Dedifferentiated amniotic fluid mesenchymal stem cell (primary cell): ENCODE results near the gene SULF2.

ENCODE experiments used
- DNase-seq: peaks from one replicate; pipeline ENCODE4 v3.0.0-alpha.2; 2016; ENCODE audit errors: extremely low spot score

The SULF2 gene

GRCh38 chr20:47669152-47669425 is 116.2 kb downstream of the SULF2 start:
- DNase-seq = no peak

GRCh38 chr20:47668313-47669151 is 116.7 kb downstream of the SULF2 start:
- no peak for DNase-seq

GRCh38 chr20:47667531-47668312 is 117.6 kb downstream of the SULF2 start:
- DNase-seq = no peak

GRCh38 chr20:47667086-47667485 is 118.2 kb downstream of the SULF2 start:
- DNase-seq = no peak

GRCh38 chr20:47666304-47666703 is 119.0 kb downstream of the SULF2 start:
- DNase-seq = no peak

GRCh38 chr20:47665221-47665991 is 119.9 kb downstream of the SULF2 start:
- no peak for DNase-seq

GRCh38 chr20:47664744-47665143 is 120.5 kb downstream of the SULF2 start:
- DNase-seq = no peak

- DNase-seq = no peak
Observed at GRCh38 chr20:47664068-47664437, 121.2 kb downstream of the SULF2 start.

- DNase-seq = peak; percentile 73
Observed at GRCh38 chr20:47663354-47664067, 121.8 kb downstream of the SULF2 start.

- DNase-seq = no peak
Observed at GRCh38 chr20:47662483-47663353, 122.6 kb downstream of the SULF2 start.

- DNase-seq = no peak
Observed at GRCh38 chr20:47661714-47662113, 123.6 kb downstream of the SULF2 start.

GRCh38 chr20:47660983-47661700 is 124.1 kb downstream of the SULF2 start:
- DNase-seq = no peak

GRCh38 chr20:47660602-47660905 is 124.7 kb downstream of the SULF2 start:
- no peak for DNase-seq

GRCh38 chr20:47659904-47660601 is 125.2 kb downstream of the SULF2 start:
- DNase-seq = no peak

- no peak for DNase-seq
Observed at GRCh38 chr20:47656318-47656717, 129.0 kb downstream of the SULF2 start.

- DNase-seq = no peak
Observed at GRCh38 chr20:47655635-47656034, 129.6 kb downstream of the SULF2 start.

- DNase-seq = no peak
Observed at GRCh38 chr20:47654370-47654769, 130.9 kb downstream of the SULF2 start.

GRCh38 chr20:47653869-47654268 is 131.4 kb downstream of the SULF2 start:
- no peak for DNase-seq

- DNase-seq = no peak
Observed at GRCh38 chr20:47652794-47653193, 132.5 kb downstream of the SULF2 start.

- DNase-seq = no peak
Observed at GRCh38 chr20:47652301-47652700, 133.0 kb downstream of the SULF2 start.
